LoVo (cell line): ENCODE results near the gene DTX1.

Source experiments
- DNase-seq: peaks from one replicate; pipeline ENCODE4 v3.0.0-alpha.2; 2016; ENCODE audit warnings: low spot score

The DTX1 gene

GRCh38 chr12:113055594-113056380 is 743 bp upstream of the DTX1 start:
- no peak for DNase-seq

- no peak for DNase-seq
These were observed 224 bp upstream of the DTX1 start for GRCh38 chr12:113056381-113056630.

GRCh38 chr12:113057565-113058485 is 1.3 kb downstream of the DTX1 start:
- DNase-seq = no peak

GRCh38 chr12:113058553-113058952 is 2.0 kb downstream of the DTX1 start:
- no peak for DNase-seq

GRCh38 chr12:113059071-113059595 is 2.6 kb downstream of the DTX1 start:
- no peak for DNase-seq

GRCh38 chr12:113060336-113060960 is 3.9 kb downstream of the DTX1 start:
- DNase-seq = no peak

- no peak for DNase-seq
These were observed 4.6 kb downstream of the DTX1 start for GRCh38 chr12:113061061-113061694.

GRCh38 chr12:113062502-113063395 is 6.2 kb downstream of the DTX1 start:
- no peak for DNase-seq

- no peak for DNase-seq
These were observed 7.1 kb downstream of the DTX1 start for GRCh38 chr12:113063396-113064350.

GRCh38 chr12:113064395-113065125 is 8.0 kb downstream of the DTX1 start:
- no peak for DNase-seq

- DNase-seq = no peak
These were observed 8.8 kb downstream of the DTX1 start for GRCh38 chr12:113065126-113066007.

- DNase-seq = no peak
These were observed 10.4 kb downstream of the DTX1 start for GRCh38 chr12:113066813-113067400.

- no peak for DNase-seq
These were observed 11.7 kb downstream of the DTX1 start for GRCh38 chr12:113067987-113068935.

- no peak for DNase-seq
These were observed 12.6 kb downstream of the DTX1 start for GRCh38 chr12:113069149-113069548.

- DNase-seq = no peak
These were observed 13.2 kb downstream of the DTX1 start for GRCh38 chr12:113069751-113070116.

- no peak for DNase-seq
These were observed 13.8 kb downstream of the DTX1 start for GRCh38 chr12:113070117-113070906.
